CD4-positive, alpha-beta T cell treated with Interleukin-17A for 4 hours (primary cell): ENCODE results near the gene GAL3ST2.
"Not testable (repeated sequence)": the region's sequence is repeated elsewhere in the genome, so short reads cannot be mapped to it uniquely, and the experiment has no call there.

Experiments
- DNase-seq: peaks from one replicate; pipeline ENCODE4 v3.0.0-alpha.2; 2020; ENCODE audit warnings: mixed read lengths

The GAL3ST2 gene

DNA sequence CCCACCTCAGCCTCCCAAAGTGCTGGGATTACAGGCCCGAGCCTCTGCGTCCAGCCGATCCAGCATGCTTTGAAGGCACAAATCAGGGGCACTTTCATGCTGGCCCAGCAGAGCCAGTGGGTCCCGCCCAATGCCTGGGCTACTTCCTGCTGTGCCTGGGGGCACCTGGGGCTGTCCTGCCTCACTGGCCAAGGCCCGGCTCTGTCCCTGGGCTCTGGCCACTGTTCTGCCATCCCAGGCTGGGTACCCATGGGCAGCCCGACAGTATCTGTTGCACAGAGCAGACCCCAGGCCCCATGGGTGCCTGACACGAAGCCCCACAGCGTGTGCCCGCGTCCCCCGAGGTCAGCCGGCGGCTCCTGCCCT, 6.8 kb upstream of the GAL3ST2 start:
- DNase-seq, result no peak

DNA sequence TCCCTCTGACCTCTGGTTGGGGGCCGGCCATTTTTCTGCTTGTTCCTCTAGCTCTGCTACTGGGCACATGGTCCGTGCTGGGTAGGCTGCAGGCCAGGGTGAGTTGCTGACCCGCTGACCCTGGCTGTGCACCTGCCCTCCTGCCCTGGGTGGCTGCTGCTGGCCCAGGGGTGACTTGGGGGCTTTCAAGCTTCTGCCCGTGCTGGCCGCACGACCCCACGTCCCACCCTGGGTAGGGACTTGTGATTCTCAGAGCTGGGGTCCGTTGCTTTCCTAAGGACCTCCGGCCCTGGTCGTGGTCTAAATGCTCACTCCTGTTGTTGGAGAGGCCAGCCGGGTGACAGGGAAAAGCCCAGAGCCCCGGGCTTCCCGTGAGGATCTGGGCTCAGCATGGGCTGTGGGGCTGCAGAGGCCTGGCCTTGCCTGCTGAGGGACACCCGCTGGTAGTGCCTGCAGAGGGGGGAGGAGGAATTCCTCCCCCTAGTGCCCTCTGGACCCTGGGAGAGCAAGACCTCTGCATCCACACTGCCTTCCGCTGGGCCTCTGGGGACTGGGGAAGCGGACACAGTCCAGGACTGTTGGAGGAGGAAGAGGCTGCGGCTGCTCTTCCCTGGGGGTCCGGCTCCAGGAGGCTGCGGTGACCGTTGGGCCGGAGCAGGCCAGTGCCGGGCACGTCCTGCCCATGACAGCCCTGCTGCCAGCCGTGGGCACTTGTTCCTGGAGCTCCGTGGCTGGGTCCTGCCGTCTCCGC, 6.3 kb upstream of the GAL3ST2 start:
- DNase-seq, result no peak

DNA sequence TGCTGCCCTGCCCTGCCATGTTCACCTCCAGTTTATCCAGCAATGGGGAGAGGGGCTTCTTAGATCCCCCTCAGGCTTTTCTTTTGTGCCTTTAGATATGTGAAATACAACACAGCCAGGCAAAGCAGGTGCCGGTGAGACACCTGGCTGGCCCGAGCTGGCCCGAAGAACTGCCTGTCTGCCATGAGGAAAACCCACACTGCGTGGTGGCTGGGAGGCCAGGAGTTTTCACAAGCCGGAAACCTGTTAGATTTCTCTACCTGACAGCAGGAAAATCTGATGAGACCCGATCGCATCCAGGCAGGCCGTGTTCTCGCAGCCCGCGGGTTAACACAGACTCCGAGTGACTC, 5.7 kb upstream of the GAL3ST2 start:
- no peak for DNase-seq

DNA sequence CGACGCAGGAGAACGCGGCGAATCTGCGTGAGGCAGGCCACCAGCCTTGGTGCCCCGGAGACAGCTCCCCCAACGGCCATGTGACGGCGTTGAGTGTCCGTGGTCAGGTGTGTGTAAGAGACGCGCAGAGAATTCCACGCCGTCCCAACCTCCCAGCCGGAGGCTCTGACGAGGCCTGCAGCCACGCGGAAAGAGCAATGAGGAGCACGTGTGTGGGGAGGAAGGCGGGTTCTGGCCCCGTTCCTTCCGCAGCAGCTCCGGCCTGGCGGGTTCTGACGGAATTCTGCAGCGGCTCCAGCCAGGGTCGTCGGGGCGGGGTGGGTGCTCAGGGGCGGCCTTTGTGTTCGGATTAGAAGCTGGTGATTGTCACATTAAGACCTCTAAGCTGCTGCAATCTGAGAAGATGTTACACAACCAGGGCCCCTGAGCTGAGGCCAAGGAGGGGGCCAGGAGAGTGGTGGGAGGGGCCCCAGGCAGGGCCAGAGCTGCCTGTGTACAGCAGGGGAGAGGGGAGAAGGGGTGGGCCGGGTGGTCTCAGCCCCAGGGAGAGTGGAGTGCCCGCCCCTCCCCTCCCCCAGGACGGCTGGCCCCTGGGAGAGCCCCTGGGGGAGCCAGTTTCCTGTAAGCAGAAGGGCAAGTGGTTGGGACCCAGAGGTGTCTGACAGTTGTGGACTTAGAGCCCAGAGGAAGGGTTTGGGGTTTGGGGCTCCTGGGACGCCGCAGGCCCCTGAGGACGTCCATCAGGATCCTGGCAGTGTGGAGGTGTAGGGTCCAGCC, 5.1 kb upstream of the GAL3ST2 start:
- DNase-seq, result no peak

DNA sequence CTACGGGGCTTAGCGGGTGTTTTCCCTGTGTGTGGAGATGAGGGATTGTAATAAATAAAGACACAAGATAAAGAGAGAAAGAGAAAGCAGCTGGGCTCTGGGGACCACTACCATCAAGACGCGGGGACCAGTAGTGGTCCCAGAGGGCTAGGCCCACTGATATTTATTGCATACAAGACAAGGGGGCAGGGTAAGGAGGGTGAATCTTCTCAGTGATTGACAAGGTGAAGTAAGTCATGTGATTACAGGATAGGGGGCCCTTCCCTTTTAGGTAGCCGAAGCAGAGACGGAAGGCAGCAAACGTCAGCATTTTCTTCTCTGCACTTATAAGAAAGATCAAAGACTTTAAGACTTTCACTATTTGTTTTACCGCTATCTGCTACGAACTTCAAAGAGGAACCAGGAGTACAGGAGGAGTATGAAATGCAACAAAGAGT, 4.5 kb upstream of the GAL3ST2 start:
- DNase-seq, result peak; percentile 22

- no peak for DNase-seq
These were observed 2.9 kb upstream of the GAL3ST2 start for GRCh38 chr2:241773511-241774418.

GRCh38 chr2:241774419-241775222, 2.0 kb upstream of the GAL3ST2 start:
- DNase-seq, result no peak

- no peak for DNase-seq
These were observed 1.1 kb upstream of the GAL3ST2 start for GRCh38 chr2:241775223-241776177.

GRCh38 chr2:241777170-241777685, 606 bp downstream of the GAL3ST2 start:
- DNase-seq, result no peak

DNA sequence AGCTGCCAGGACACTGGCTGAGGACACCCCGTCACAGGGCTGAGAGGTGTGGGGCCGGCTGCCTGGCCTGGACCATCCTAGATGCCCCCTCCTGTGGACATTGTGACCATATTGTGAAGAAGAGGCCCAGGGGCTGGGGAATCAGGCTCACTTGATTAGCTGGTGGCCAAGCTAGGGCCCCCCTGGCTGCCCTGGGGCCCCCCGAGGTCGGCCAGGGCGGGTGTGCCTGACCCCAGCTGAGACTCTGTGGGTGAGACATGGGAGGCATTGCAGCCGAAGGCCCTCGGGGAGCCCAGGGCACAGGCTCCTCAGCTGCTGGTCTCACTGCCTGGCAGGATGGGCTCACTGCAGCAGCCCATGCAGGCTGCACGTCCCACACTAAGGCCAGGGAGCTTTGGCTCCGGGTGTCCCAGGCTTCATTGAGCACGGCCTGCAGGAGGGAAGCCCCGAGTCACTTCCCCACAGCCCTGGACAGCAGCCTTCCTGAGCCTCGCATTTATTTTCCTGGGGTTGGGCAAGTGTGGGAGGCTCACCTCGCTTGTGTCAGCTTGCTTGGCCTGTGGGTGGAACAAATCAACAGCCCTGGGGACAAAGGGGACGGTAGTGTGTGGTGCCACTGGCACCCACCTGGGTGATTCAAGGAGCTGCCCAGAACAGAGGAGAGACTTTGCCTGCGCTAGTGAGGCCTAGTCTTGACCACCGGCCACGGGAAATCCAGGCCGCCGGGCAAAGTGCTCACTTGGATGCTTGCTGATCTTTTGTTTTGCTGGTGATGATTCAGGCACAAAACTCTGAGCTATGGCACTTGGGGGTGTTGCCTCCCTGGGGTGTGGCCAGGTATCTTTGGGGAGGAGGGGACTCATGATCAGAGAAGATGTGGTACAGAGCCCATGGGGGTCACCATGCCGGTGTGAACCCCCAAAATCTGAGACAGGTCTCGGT, 1.3 kb downstream of the GAL3ST2 start:
- no peak for DNase-seq

- DNase-seq, result no peak
These were observed 4.4 kb downstream of the GAL3ST2 start for GRCh38 chr2:241780939-241781569.

- not testable (repeated sequence) for DNase-seq
These were observed 5.4 kb downstream of the GAL3ST2 start for GRCh38 chr2:241782053-241782452.

DNA sequence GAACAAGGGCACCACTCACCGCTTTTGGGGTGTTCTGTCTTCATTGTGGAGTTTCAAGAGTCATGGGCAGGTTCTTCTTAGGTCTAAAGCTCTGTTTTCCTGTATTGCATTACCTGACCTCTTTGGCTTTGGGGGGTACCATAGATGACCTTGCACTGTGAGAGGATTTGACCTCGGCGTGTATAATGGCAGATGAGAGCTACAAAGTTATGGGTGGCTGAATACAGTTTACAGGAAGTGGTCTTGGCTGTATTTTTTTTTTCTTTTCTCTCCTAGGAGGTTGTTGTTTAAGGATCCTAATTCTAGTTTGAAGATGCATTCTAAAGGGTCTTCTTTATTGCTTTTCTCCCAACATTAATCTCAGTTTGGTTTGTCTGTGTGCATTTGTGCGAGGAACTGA, 11.5 kb downstream of the GAL3ST2 start:
- DNase-seq, result no peak

GRCh38 chr2:241788572-241788971, 11.9 kb downstream of the GAL3ST2 start:
- DNase-seq, result no peak

DNA sequence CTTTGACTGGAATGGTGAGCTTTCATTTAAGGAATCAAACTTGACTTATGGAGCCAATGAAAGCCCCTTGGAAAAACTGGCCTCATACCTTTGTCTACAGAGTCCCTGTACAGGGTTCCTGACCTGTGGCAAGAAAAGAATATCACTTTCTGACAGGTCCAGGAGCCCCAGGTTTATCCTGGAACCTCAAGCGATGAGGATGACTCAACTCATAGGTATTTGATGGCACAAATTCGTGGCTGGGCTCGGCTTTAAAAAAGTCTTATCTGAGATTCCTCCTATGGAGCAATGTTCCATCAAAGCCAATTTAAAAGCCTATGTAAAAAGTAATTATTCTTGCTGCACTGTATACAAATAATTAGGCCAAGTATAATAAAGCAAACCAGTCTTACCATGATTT, 14.8 kb downstream of the GAL3ST2 start:
- DNase-seq, result not testable (repeated sequence)

- no peak for DNase-seq
These were observed 16.8 kb downstream of the GAL3ST2 start for GRCh38 chr2:241793385-241793784.

GRCh38 chr2:241794250-241794823, 17.7 kb downstream of the GAL3ST2 start:
- DNase-seq, result no peak

GRCh38 chr2:241795021-241795999, 18.7 kb downstream of the GAL3ST2 start:
- no peak for DNase-seq
